Limb (tissue), 2 donors: Measurements from ENCODE around the gene ASB4.
"Not testable (repeated sequence)": the region's sequence is repeated elsewhere in the genome, so short reads cannot be mapped to it uniquely, and the experiment has no call there.

ENCODE experiments used
- DNase-seq, 2 donors: peaks; one replicate each; pipeline ENCODE4 v3.0.0-alpha.2; 2016; ENCODE audit errors: extremely low spot score in 2 of 2

Gene ASB4

GRCh38 chr7:95478272-95479037 is 7.3 kb upstream of the ASB4 start:
- DNase-seq: peak; percentile 51 to 55

- no peak for DNase-seq
Observed at GRCh38 chr7:95479992-95480624, 5.6 kb upstream of the ASB4 start.

- no peak for DNase-seq
Observed at GRCh38 chr7:95481271-95482165, 4.2 kb upstream of the ASB4 start.

GRCh38 chr7:95482424-95482823 is 3.3 kb upstream of the ASB4 start:
- DNase-seq: no peak

GRCh38 chr7:95490231-95490762 is 4.6 kb downstream of the ASB4 start:
- no peak for DNase-seq

- DNase-seq: no peak
Observed at GRCh38 chr7:95491201-95491600, 5.5 kb downstream of the ASB4 start.

GRCh38 chr7:95491634-95492314 is 6.0 kb downstream of the ASB4 start:
- DNase-seq: no peak

GRCh38 chr7:95493247-95493646 is 7.5 kb downstream of the ASB4 start:
- no peak for DNase-seq

- DNase-seq: no peak
Observed at GRCh38 chr7:95493844-95494243, 8.1 kb downstream of the ASB4 start.

- DNase-seq: no peak
Observed at GRCh38 chr7:95501261-95501832, 15.6 kb downstream of the ASB4 start.

GRCh38 chr7:95502403-95502802 is 16.7 kb downstream of the ASB4 start:
- DNase-seq: no peak

GRCh38 chr7:95503271-95504131 is 17.8 kb downstream of the ASB4 start:
- DNase-seq: no peak

GRCh38 chr7:95504132-95504588 is 18.4 kb downstream of the ASB4 start:
- not testable (repeated sequence) for DNase-seq

GRCh38 chr7:95508780-95509179 is 23.0 kb downstream of the ASB4 start:
- DNase-seq: no peak

GRCh38 chr7:95509199-95509598 is 23.5 kb downstream of the ASB4 start:
- peak; percentile 68 to 70 for DNase-seq

GRCh38 chr7:95511716-95512260 is 26.0 kb downstream of the ASB4 start:
- peak; percentile 68 to 71 for DNase-seq

- DNase-seq: no peak
Observed at GRCh38 chr7:95517458-95517857, 31.7 kb downstream of the ASB4 start.

- no peak for DNase-seq
Observed at GRCh38 chr7:95517870-95518269, 32.1 kb downstream of the ASB4 start.

GRCh38 chr7:95520136-95520535 is 34.4 kb downstream of the ASB4 start:
- DNase-seq: no peak

- DNase-seq: no peak
Observed at GRCh38 chr7:95525503-95525902, 39.8 kb downstream of the ASB4 start.
